Common myeloid progenitor, CD34-positive (primary cell): ENCODE results near the gene DPP3.

ENCODE experiments used
- CTCF ChIA-PET: fragments of 350-600 bp; sonication (Branson Sonifier 250); formaldehyde crosslinking; loops from one replicate; lab custom pipeline; 2021; ENCODE audit warnings: antibody characterized with exemption; lab: Charles Lee
- POLR2A ChIA-PET: fragments of 350-600 bp; sonication (Branson Sonifier 250); formaldehyde crosslinking; loops from one replicate; lab custom pipeline; 2021; ENCODE audit warnings: antibody characterized with exemption; lab: Charles Lee
- DNase-seq, 3 donors: peaks; one replicate each; pipeline versions ENCODE4 v3.0.0 to v3.0.0-alpha.2; 2013
- H3K27ac ChIP-seq, 2 experiments: 1 replicate in 1 of 2; 2 replicates in 1 of 2; pipeline ENCODE4 v1.7.0; 2013; ENCODE audit warnings: inconsistent platforms in 2 of 2, low read length in 2 of 2, mild to moderate bottlenecking in 2 of 2, low read depth in 1 of 2, moderate library complexity in 1 of 2; ENCODE audit not compliant: severe bottlenecking in 2 of 2, insufficient read depth in 1 of 2, poor library complexity in 1 of 2
- H3K27me3 ChIP-seq, 5 experiments: replicated peaks in 2 of 5; 1 replicate in 3 of 5; 2 replicates in 2 of 5; pipeline versions ENCODE4 v1.6.1 to v1.7.0; 2013; ENCODE audit warnings: low read length in 4 of 5, mild to moderate bottlenecking in 2 of 5, moderate library complexity in 2 of 5, inconsistent platforms in 1 of 5; ENCODE audit not compliant: insufficient read depth in 5 of 5, control insufficient read depth in 4 of 5
- H3K36me3 ChIP-seq, 4 experiments: 1 replicate in 2 of 4; 2 replicates in 2 of 4; pipeline versions ENCODE4 v1.6.1 to v1.7.0; 2013; ENCODE audit warnings: low read length in 3 of 4, control low read depth in 1 of 4, mild to moderate bottlenecking in 1 of 4; ENCODE audit not compliant: control insufficient read depth in 4 of 4, insufficient read depth in 4 of 4
- H3K4me1 ChIP-seq, 4 experiments: 1 replicate in 3 of 4; 2 replicates in 1 of 4; pipeline versions ENCODE4 v1.6.1 to v1.7.1; 2013; ENCODE audit warnings: low read length in 3 of 4, mild to moderate bottlenecking in 3 of 4, control low read depth in 1 of 4, inconsistent platforms in 1 of 4, moderate library complexity in 1 of 4; ENCODE audit not compliant: control insufficient read depth in 4 of 4, insufficient read depth in 4 of 4; ENCODE audit errors: control extremely low read depth in 1 of 4
- H3K4me3 ChIP-seq, 7 experiments: 1 replicate in 4 of 7; 2 replicates in 3 of 7; pipeline versions ENCODE4 v1.5.1 to v1.7.0; 2013; ENCODE audit warnings: mild to moderate bottlenecking in 7 of 7, low read length in 6 of 7, moderate library complexity in 6 of 7, inconsistent platforms in 2 of 7, low read depth in 2 of 7, control low read depth in 1 of 7; ENCODE audit not compliant: insufficient read depth in 4 of 7, control insufficient read depth in 1 of 7; ENCODE audit errors: extremely low read depth in 1 of 7
- H3K9me3 ChIP-seq, 5 experiments: 1 replicate in 4 of 5; 2 replicates in 1 of 5; pipeline versions ENCODE4 v1.6.1 to v1.7.1; 2013; ENCODE audit warnings: low read length in 4 of 5, mild to moderate bottlenecking in 2 of 5, inconsistent platforms in 1 of 5, low read depth in 1 of 5, moderate library complexity in 1 of 5; ENCODE audit not compliant: control insufficient read depth in 4 of 5, insufficient read depth in 2 of 5; ENCODE audit errors: control extremely low read depth in 1 of 5
- WGBS: methylation state at CpG from one replicate; pipeline ENCODE4 v1.1.5; 2013; ENCODE audit not compliant: insufficient coverage; 5-methylcytosine and 5-hydroxymethylcytosine counted together

Gene DPP3

DNA sequence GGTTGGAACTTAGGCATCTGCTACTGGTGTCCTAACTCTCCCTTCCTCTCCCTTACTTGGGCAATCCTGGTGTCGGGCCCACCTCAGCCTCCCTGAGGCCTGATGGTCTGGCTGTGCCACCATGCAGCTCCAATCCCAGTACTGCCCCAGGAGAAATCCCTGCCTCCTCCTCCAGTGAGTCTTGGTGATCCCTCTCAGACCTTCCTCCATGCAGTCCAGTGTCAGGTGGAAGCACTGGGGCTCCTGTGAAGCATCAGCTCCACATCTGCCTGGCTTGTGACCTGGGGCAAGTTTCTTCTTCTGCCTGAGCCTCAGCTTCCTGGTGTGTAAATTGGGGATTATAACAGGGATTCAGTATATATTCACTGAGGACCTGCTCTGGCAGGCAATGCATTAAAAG, 15.3 kb upstream of the DPP3 start:
- no peaks in the 10 kb centered on the region for H3K36me3 ChIP-seq
- ChIA-PET POLR2A (interaction anchor here (0.7 kb wide), 1 partner anchor 139 kb away, joined by 3 read pairs; no protein-coding TSS in a partner anchor), CTCF (interaction anchor here (0.6 to 1.5 kb wide), 2 partner anchors 9 to 86 kb away, joined by 3 to 5 read pairs; no protein-coding TSS in a partner anchor)
- DNase-seq: no peak
- no peak overlapping the region for H3K4me3 ChIP-seq
- peaks cover 0 to 4% (median 0%) of the 10 kb centered on the region in 5 experiments for H3K9me3 ChIP-seq
- H3K27ac ChIP-seq: no peak overlapping the region
- H3K27me3 ChIP-seq: peaks cover 0 to 2% (median 0%) of the 10 kb centered on the region in 5 experiments
- WGBS: 100% methylated on average over 1 of the region's 1 CpG
- H3K4me1 ChIP-seq: peaks cover 0 to 26% (median 22%) of the 10 kb centered on the region in 4 experiments

DNA sequence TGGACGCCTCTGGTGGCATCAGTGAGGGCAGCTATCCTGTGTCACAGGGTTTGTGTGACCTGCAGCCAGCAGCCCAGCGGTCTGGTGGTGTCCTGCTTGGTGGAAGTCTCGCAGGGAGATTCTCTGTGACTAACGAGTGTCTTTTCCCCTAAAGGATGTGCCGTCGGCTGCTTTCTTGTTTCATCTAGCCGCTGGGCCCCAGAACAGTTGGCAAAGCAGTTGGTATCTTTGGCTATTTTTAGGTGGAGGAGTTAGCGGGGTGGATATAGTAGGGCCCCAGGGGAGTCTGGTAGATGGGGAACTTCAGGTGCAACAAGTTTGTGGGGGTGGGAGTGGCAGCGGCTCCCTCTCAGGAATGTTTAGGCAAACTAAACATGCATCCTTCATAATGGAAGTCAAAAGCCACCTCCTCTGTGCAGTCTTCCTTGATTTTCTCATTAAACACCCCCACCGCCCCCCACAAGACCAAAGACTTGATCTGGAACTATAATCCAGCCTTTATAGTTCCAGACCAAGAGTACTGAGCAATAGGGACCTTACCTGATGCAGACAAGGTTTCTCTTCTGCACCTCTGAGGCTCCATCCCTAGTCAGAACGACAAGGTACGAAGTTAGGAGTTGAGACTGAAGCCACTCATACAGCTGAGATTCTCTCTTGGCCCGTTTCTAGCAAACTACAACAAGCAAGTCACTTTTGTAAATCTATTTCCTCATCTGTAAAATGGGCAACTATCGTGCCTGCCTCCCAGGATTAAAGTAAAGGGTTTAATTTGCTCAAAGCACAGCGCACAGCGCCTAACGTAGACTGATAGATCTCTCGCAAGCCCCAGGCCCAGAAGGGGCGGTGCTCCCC, 14.6 kb upstream of the DPP3 start:
- CTCF ChIA-PET: interaction anchor here (0.6 to 1.9 kb wide), 3 partner anchors 9 to 87 kb away, joined by 3 to 6 read pairs (median 5); no protein-coding TSS in a partner anchor
- Histone ChIP-seq H3K9me3 (peaks cover 0 to 4% (median 0%) of the 10 kb centered on the region in 5 experiments), H3K27ac (peak overlapping the region in 1 of 2 experiments; percentile 58)

GRCh38 chr11:66466225-66467033, 13.8 kb upstream of the DPP3 start, which contains the start of gene PELI3:
Gene PELI3, plus strand, starts transcription at chr11:66466905. Its CDS starts 1,224 bp downstream, at chr11:66468129.
- H3K27me3 ChIP-seq: peaks cover 0 to 2% (median 0%) of the 10 kb centered on the region in 5 experiments
- H3K4me1 ChIP-seq: peaks cover 0 to 26% (median 22%) of the 10 kb centered on the region in 4 experiments
- WGBS: under 1% methylated on average over 47 of the region's 63 CpGs
- ChIA-PET CTCF (interaction anchor here (1.9 kb wide), 1 partner anchor 13 kb away, joined by 6 read pairs; no protein-coding TSS in a partner anchor), POLR2A (interaction anchor here (0.9 kb wide), 1 partner anchor 172 kb away, joined by 3 read pairs; no protein-coding TSS in a partner anchor)
- H3K36me3 ChIP-seq: no peaks in the 10 kb centered on the region
- peak; percentile 90 to 95 (median 93) for DNase-seq
- peaks cover 0 to 4% (median 0%) of the 10 kb centered on the region in 5 experiments for H3K9me3 ChIP-seq
- H3K27ac ChIP-seq: peak within 1 kb of the TSS in 1 of 2 experiments; percentile 58
- H3K4me3 ChIP-seq: peak within 1 kb of the TSS; percentile 42 to 83 (median 65)

More for the DNA sequence above, 14.6 kb upstream of the DPP3 start:
- peaks cover 0 to 2% (median 0%) of the 10 kb centered on the region in 5 experiments for H3K27me3 ChIP-seq
- no peak for DNase-seq
- POLR2A ChIA-PET: interaction anchor here (0.7 to 0.9 kb wide), 2 partner anchors 140 to 173 kb away, joined by 3 read pairs; no protein-coding TSS in a partner anchor
- peak overlapping the region in 6 of 7 experiments; percentile 42 to 83 (median 70) for H3K4me3 ChIP-seq
- WGBS: 56% methylated on average over 13 of the region's 19 CpGs
- peaks cover 0 to 26% (median 22%) of the 10 kb centered on the region in 4 experiments for H3K4me1 ChIP-seq
- no peaks in the 10 kb centered on the region for H3K36me3 ChIP-seq

DNA sequence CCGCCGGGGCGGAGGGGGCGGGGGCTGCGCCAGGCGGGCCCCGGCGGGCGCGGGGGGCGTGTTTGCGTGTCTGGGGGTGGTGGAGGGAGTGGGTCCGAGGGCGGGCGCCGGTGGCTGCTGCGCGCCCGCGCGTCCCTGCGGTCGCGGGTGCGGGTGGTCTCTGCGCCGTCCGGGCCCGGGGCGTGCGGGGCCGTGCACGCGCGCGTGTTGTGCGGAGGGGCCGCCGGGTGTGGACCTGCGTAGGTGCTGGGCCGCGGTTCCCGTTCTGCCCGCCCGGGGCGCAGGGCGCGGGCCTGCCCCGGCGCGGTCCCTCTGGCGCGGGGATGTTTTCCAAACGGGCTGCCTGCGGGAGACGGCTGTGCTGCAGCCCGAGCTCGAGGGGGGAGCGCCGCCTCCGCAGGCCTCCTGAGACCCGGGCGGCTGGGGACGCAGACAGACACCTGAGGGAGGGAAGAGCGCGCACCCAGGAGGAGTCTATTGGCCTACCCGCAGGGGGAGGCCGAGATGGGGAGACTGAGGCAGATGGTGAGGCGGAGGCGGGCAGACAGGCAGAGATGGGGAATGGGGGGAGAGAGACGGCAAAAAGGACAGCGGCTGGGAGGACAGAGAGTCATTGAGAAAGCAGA, 13.1 kb upstream of the DPP3 start:
- Histone ChIP-seq H3K4me1 (peaks cover 0 to 26% (median 22%) of the 10 kb centered on the region in 4 experiments), H3K27ac (no peak overlapping the region), H3K36me3 (no peaks in the 10 kb centered on the region), H3K4me3 (peak overlapping the region; percentile 42 to 83 (median 65)), H3K9me3 (peaks cover 0 to 4% (median 0%) of the 10 kb centered on the region in 5 experiments), H3K27me3 (peaks cover 0 to 2% (median 0%) of the 10 kb centered on the region in 5 experiments)
- POLR2A ChIA-PET: interaction anchor here (0.5 kb wide), 1 partner anchor 180 kb away, joined by 4 read pairs; no protein-coding TSS in a partner anchor
- DNase-seq: peak; percentile 44 to 71 (median 60)
- 2% methylated on average over 42 of the region's 72 CpGs for WGBS
- CTCF ChIA-PET: interaction anchor here (1.9 kb wide), 1 partner anchor 12 kb away, joined by 6 read pairs; no protein-coding TSS in a partner anchor

DNA sequence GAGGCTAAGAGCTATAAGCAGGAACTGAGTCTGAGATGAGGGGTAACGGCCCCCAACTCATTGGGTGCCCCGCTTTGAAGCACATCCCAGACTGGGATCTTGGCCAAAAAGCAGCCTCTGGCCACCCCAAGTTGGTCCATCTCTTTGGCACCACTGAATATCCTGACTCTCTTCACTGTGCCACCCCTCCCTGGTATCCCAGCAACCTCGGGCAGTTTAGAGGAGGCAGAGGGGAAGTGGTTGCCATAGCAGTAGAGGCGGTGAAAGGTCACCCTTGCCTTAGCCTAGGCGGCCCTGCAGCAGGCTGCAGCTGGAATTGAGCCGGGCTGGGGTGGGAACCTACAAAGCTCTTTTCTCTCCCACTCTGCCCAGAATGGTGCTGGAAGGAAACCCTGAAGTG, 12.5 kb upstream of the DPP3 start:
- ChIA-PET POLR2A (interaction anchor here (0.5 kb wide), 1 partner anchor 181 kb away, joined by 4 read pairs; no protein-coding TSS in a partner anchor), CTCF (interaction anchor here (1.9 kb wide), 1 partner anchor 11 kb away, joined by 6 read pairs; no protein-coding TSS in a partner anchor)
- Histone ChIP-seq H3K36me3 (no peaks in the 10 kb centered on the region), H3K4me3 (peak overlapping the region in 6 of 7 experiments; percentile 42 to 83 (median 70)), H3K4me1 (peaks cover 0 to 26% (median 22%) of the 10 kb centered on the region in 4 experiments), H3K27me3 (peaks cover 0 to 2% (median 0%) of the 10 kb centered on the region in 5 experiments), H3K27ac (no peak overlapping the region), H3K9me3 (peaks cover 0 to 2% (median 0%) of the 10 kb centered on the region in 5 experiments)
- WGBS: 24% methylated on average over 6 of the region's 6 CpGs
- peak in 2 of 3 donors; percentile 63 to 71 for DNase-seq

- peaks cover 0 to 2% (median 0%) of the 10 kb centered on the region in 5 experiments for H3K27me3 ChIP-seq
- peaks cover 0 to 26% (median 22%) of the 10 kb centered on the region in 4 experiments for H3K4me1 ChIP-seq
- ChIA-PET POLR2A (no interaction called here), CTCF (no interaction called here)
- no peak for DNase-seq
- 92% methylated on average over 4 of the region's 6 CpGs for WGBS
- H3K4me3 ChIP-seq: no peak overlapping the region
- peaks cover 0 to 5% (median 2%) of the 10 kb centered on the region in 4 experiments for H3K36me3 ChIP-seq
- H3K9me3 ChIP-seq: no peaks in the 10 kb centered on the region
- no peak overlapping the region for H3K27ac ChIP-seq
These were observed 11.5 kb upstream of the DPP3 start for GRCh38 chr11:66468691-66469090.
